SK-N-SH (cell line): Measurements from ENCODE around the gene ZNF613. TPM values are rescaled to one million over a fixed set of nuclear protein-coding genes. Genes with fewer than 3 reads are reported as not detected.

Experiments
- CTCF ChIA-PET: fragments of 300-600, 350-600 bp; formaldehyde crosslinking; extraction: SDS; loops from one replicate; lab custom pipeline; 2021; lab: Yijun Ruan, JAX
- POLR2A ChIA-PET: fragments of 350-600 bp; sonication (Branson Sonifier 250); formaldehyde crosslinking; extraction: SDS; loops from one replicate; lab custom pipeline; 2020; ENCODE audit warnings: antibody characterized with exemption, inconsistent platforms; lab: Yijun Ruan, JAX
- DNase-seq: peaks from one replicate; pipeline ENCODE4 v3.0.0; 2012
- H2AFZ ChIP-seq: fragments of 200-600 bp; sonication (generic); 2 replicates; pipeline ENCODE4 v1.8.1; 2016; ENCODE audit warnings: antibody characterized with exemption, mild to moderate bottlenecking, low read depth
- H3F3A ChIP-seq: fragments of 200-600 bp; sonication (generic); replicated peaks from 2 replicates; pipeline ENCODE3; 2016; ENCODE audit warnings: antibody characterized with exemption, mild to moderate bottlenecking; ENCODE audit not compliant: insufficient read depth
- H3K27ac ChIP-seq, 2 experiments: fragments of 200-500 bp in 1 of 2; fragments of 200-600 bp in 1 of 2; sonication (Bioruptor generic) in 1 of 2; sonication (generic), shearing (Covaris generic) in 1 of 2; 2 replicates each; pipeline versions ENCODE4 v1.5.1 to v1.6.1; 2014 to 2016; ENCODE audit warnings: low read depth in 2 of 2, inconsistent platforms in 1 of 2, low read length in 1 of 2, mild to moderate bottlenecking in 1 of 2, mixed read lengths in 1 of 2
- H3K27me3 ChIP-seq: fragments of 200-600 bp; sonication (generic), shearing (Covaris generic); 2 replicates; pipeline ENCODE4 v1.6.1; 2016; ENCODE audit warnings: mixed run types; ENCODE audit not compliant: insufficient read depth
- H3K36me3 ChIP-seq, 2 experiments: fragments of 200-500 bp in 1 of 2; fragments of 200-600 bp in 1 of 2; sonication (Bioruptor generic) in 1 of 2; sonication (generic) in 1 of 2; replicated peaks in 1 of 2; 2 replicates each; pipeline versions ENCODE3 to v1.5.1; 2014 to 2016; ENCODE audit warnings: low read length in 1 of 2, mild to moderate bottlenecking in 1 of 2; ENCODE audit not compliant: insufficient read depth in 2 of 2, control insufficient read depth in 1 of 2
- H3K4me1 ChIP-seq, 2 experiments: fragments of 200-500 bp in 1 of 2; fragments of 200-600 bp in 1 of 2; sonication (Bioruptor generic) in 1 of 2; sonication (generic), shearing (Covaris generic) in 1 of 2; 2 replicates each; pipeline versions ENCODE4 v1.5.1 to v1.6.1; 2014 to 2016; ENCODE audit warnings: low read depth in 1 of 2, low read length in 1 of 2, mixed run types in 1 of 2; ENCODE audit not compliant: insufficient read depth in 2 of 2, control insufficient read depth in 1 of 2
- H3K4me2 ChIP-seq: fragments of 200-600 bp; sonication (generic), shearing (Covaris generic); 2 replicates; pipeline ENCODE4 v1.6.1; 2017; ENCODE audit warnings: mixed run types
- H3K4me3 ChIP-seq, 2 experiments: fragments of 200-500 bp in 1 of 2; fragments of 200-600 bp in 1 of 2; sonication (Bioruptor generic) in 1 of 2; sonication (generic), shearing (Covaris generic) in 1 of 2; 2 replicates each; pipeline versions ENCODE4 v1.5.1 to v1.8.1; 2014 to 2016; ENCODE audit warnings: low read depth in 2 of 2, inconsistent platforms in 1 of 2, low read length in 1 of 2, mild to moderate bottlenecking in 1 of 2, mixed read lengths in 1 of 2, moderate library complexity in 1 of 2
- H3K79me2 ChIP-seq: fragments of 200-600 bp; sonication (generic); 2 replicates; pipeline ENCODE4 v1.8.1; 2017; ENCODE audit warnings: mild to moderate bottlenecking; ENCODE audit not compliant: insufficient read depth
- H3K9ac ChIP-seq: fragments of 200-600 bp; sonication (generic); 2 replicates; pipeline ENCODE4 v1.6.1; 2017; ENCODE audit warnings: mixed run types
- H3K9me2 ChIP-seq: fragments of 200-600 bp; sonication (generic); 2 replicates; pipeline ENCODE4 v1.6.1; 2017; ENCODE audit warnings: mixed run types
- H3K9me3 ChIP-seq: fragments of 200-600 bp; sonication (generic); 2 replicates; pipeline ENCODE4 v1.6.1; 2017; ENCODE audit warnings: mixed run types, mild to moderate bottlenecking, moderate library complexity
- H4K20me1 ChIP-seq: fragments of 200-600 bp; sonication (generic); 2 replicates; pipeline ENCODE4 v1.6.1; 2017; ENCODE audit warnings: mild to moderate bottlenecking, mixed run types; ENCODE audit not compliant: insufficient read depth
- CHD2 ChIP-seq: fragments of 150-350 bp; IDR thresholded peaks from 2 replicates; pipeline ENCODE4 v1.6.1; 2018; ENCODE audit warnings: low read length; ENCODE audit not compliant: partially characterized antibody
- FOXJ3 ChIP-seq: sonication (generic); formaldehyde crosslinking; IDR thresholded peaks from 2 replicates; pipeline ENCODE4 v1.5.1; 2020; ENCODE audit warnings: mild to moderate bottlenecking, missing genetic modification reagents
- GABPA ChIP-seq: IDR thresholded peaks from 2 replicates; pipeline ENCODE4 v1.4.0; 2012; ENCODE audit warnings: low read depth, mild to moderate bottlenecking
- MEF2A ChIP-seq: IDR thresholded peaks from 2 replicates; pipeline ENCODE4 v1.4.0; 2012; ENCODE audit warnings: low read depth, borderline replicate concordance
- MXI1 ChIP-seq: IDR thresholded peaks from 2 replicates; pipeline ENCODE4 v1.6.1; 2012; ENCODE audit warnings: mild to moderate bottlenecking, low read depth, low read length, improper control_type of control experiment
- NFIC ChIP-seq: IDR thresholded peaks from 2 replicates; pipeline ENCODE4 v1.4.0; 2012; ENCODE audit warnings: borderline replicate concordance
- RAD21 ChIP-seq: IDR thresholded peaks from 2 replicates; pipeline ENCODE4 v1.6.1; 2012; ENCODE audit warnings: mild to moderate bottlenecking, low read length
- SIN3A ChIP-seq: IDR thresholded peaks from 2 replicates; pipeline ENCODE4 v1.6.1; 2012; ENCODE audit warnings: low read depth, mild to moderate bottlenecking, low read length, moderate library complexity, borderline replicate concordance
- SMC3 ChIP-seq: IDR thresholded peaks from 2 replicates; pipeline ENCODE4 v1.6.1; 2012; ENCODE audit warnings: low read depth, low read length, improper control_type of control experiment
- TEAD4 ChIP-seq: IDR thresholded peaks from 2 replicates; pipeline ENCODE4 v1.4.0; 2012; ENCODE audit warnings: mild to moderate bottlenecking, borderline replicate concordance; ENCODE audit not compliant: insufficient read depth
- YY1 ChIP-seq: IDR thresholded peaks from 2 replicates; pipeline ENCODE4 v1.4.0; 2012; ENCODE audit warnings: low read depth, mild to moderate bottlenecking
- WGBS: methylation state at CpG from one replicate; pipeline ENCODE4 v1.1.6; 2017; ENCODE audit warnings: low lambda C conversion rate; 5-methylcytosine and 5-hydroxymethylcytosine counted together
- polyA plus RNA-seq, 3 experiments: library from polyadenylated mRNA; depleted of rRNA; stranded (reverse); fragments of >200 nt; gene quantifications; 2 replicates each; pipeline ENCODE4 v1.2.3, GENCODE V29; 2012
- TF ChIP-seq, protein P1 (sequence below): IDR thresholded peaks from 2 replicates; pipeline ENCODE4; 2012
- TF ChIP-seq, protein P2 (sequence below): IDR thresholded peaks from 2 replicates; pipeline ENCODE4 v1.4.0; 2012; ENCODE audit warnings: low read depth, borderline replicate concordance
- TF ChIP-seq, protein P3 (sequence below): IDR thresholded peaks from 2 replicates; pipeline ENCODE4 v1.4.0; 2012; ENCODE audit warnings: low read depth, borderline replicate concordance
- TF ChIP-seq, protein P4 (sequence below): IDR thresholded peaks from 2 replicates; pipeline ENCODE4 v1.6.1; 2012; ENCODE audit warnings: mild to moderate bottlenecking, low read depth, low read length, moderate library complexity

Gene ZNF613
- polyA plus RNA-seq, 1 of the 3 experiments (the other 2 are of a cell fraction), result 2.2 TPM

DNA sequence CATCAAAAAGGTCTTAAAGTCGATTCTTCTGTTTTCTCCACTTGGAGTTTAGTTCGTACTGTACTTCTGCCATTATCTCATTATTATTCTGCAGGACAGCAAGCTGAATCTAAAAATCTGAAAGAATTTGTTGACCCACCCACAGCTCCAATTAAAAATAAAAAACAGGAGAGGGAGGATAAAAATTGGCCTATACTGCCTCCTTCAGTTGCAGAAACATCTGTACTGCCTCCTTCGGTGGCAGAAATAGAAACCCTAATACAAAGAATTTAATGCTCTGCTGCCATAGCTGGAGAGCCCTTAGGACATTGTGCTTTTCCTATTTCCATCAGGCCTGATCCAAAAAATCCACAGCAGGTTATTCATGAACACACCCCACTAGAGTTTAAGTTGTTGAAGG lies 49.6 kb downstream of the ZNF613 start:
- Histone ChIP-seq H3K79me2 (peaks cover 68% of the 10 kb centered on the region), H3K27me3 (no peaks in the 10 kb centered on the region), H4K20me1 (no peaks in the 10 kb centered on the region), H3K4me3 (no peak overlapping the region), H3K4me1 (no peaks in the 10 kb centered on the region), H3K9ac (no peak overlapping the region), H3F3A (no peaks in the 10 kb centered on the region), H3K36me3 (peaks cover 19 to 63% of the 10 kb centered on the region in 2 experiments), H3K9me2 (no peaks in the 10 kb centered on the region), H3K9me3 (peaks cover 12% of the 10 kb centered on the region; the same call in 1 of the 2 replicates), H2AFZ (no peak overlapping the region), H3K4me2 (no peak overlapping the region), H3K27ac (no peak overlapping the region)
- ChIA-PET CTCF (interaction anchor here (0.6 kb wide), 1 partner anchor 1167 kb away, joined by 3 read pairs; no protein-coding TSS in a partner anchor), POLR2A (no interaction called here)
- 82% methylated on average over 3 of the region's 3 CpGs for WGBS
- TF ChIP-seq MEF2A, result no peak
- DNase-seq, result no peak

DNA sequence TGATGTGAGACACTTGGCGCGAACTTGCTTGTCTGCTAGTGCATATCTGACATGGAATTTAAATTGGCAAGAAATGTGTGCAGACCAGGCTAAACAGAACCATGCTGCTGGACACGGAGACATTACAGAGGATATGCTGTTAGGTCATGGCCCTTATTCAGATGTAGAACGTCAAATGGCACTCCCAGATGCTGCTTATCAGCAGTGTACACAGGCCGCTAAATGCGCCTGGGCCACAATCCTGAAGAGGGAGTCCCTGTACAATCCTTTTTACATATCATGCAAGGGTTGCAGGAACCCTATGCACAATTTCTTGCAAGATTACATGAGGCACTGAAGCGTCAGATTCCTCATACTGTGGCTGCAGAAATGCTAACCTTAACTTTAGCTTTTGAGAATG lies 50.1 kb downstream of the ZNF613 start:
- Histone ChIP-seq H3F3A (no peaks in the 10 kb centered on the region), H3K9me3 (peaks cover 11% of the 10 kb centered on the region; the same call in 1 of the 2 replicates), H3K9me2 (no peaks in the 10 kb centered on the region), H4K20me1 (no peaks in the 10 kb centered on the region), H2AFZ (no peak overlapping the region), H3K9ac (no peak overlapping the region), H3K4me1 (no peaks in the 10 kb centered on the region), H3K27ac (no peak overlapping the region), H3K4me2 (no peak overlapping the region), H3K27me3 (no peaks in the 10 kb centered on the region), H3K36me3 (peaks cover 17 to 62% of the 10 kb centered on the region in 2 experiments), H3K79me2 (peaks cover 73% of the 10 kb centered on the region), H3K4me3 (no peak overlapping the region)
- ChIA-PET CTCF (no interaction called here), POLR2A (no interaction called here)
- TF ChIP-seq, protein P1, sequence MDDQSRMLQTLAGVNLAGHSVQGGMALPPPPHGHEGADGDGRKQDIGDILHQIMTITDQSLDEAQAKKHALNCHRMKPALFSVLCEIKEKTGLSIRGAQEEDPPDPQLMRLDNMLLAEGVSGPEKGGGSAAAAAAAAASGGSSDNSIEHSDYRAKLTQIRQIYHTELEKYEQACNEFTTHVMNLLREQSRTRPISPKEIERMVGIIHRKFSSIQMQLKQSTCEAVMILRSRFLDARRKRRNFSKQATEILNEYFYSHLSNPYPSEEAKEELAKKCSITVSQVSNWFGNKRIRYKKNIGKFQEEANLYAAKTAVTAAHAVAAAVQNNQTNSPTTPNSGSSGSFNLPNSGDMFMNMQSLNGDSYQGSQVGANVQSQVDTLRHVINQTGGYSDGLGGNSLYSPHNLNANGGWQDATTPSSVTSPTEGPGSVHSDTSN, result no peak
- TF ChIP-seq SMC3 (no peak), SIN3A (no peak), CHD2 (no peak), TEAD4 (no peak)
- TF ChIP-seq, protein P2, sequence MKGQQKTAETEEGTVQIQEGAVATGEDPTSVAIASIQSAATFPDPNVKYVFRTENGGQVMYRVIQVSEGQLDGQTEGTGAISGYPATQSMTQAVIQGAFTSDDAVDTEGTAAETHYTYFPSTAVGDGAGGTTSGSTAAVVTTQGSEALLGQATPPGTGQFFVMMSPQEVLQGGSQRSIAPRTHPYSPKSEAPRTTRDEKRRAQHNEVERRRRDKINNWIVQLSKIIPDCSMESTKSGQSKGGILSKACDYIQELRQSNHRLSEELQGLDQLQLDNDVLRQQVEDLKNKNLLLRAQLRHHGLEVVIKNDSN, result no peak
- no peak for DNase-seq
- WGBS, result 82% methylated on average over 7 of the region's 7 CpGs

DNA sequence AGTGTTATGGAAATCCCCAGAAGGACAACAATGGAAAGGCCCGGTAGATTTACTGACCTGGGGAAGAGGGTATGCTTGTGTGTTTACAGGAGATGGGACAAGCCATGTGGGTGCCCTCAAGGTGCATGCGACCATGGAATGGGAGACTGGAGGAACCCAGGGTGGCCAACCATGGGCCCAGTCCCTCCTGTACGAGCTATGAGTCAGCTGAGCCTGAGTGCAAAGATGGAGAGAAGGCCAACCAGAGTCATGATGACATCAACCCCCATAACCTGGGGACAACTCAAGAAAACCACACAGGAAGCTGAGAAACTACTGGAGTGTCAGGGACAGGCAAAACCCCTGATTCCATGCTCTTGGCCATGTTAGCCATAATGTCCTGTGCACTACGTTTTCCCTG lies 51.6 kb downstream of the ZNF613 start:
- no peak for DNase-seq
- WGBS, result 83% methylated on average over 4 of the region's 4 CpGs
- Histone ChIP-seq H3K9me2 (no peaks in the 10 kb centered on the region), H2AFZ (no peak overlapping the region), H3K4me3 (no peak overlapping the region; a peak in 1 of 4 replicates), H3F3A (no peaks in the 10 kb centered on the region), H3K4me1 (no peaks in the 10 kb centered on the region), H3K9ac (no peak overlapping the region), H3K79me2 (peaks cover 82% of the 10 kb centered on the region), H3K9me3 (peaks cover 9% of the 10 kb centered on the region; the same call in 1 of the 2 replicates), H3K36me3 (peaks cover 8 to 53% of the 10 kb centered on the region in 2 experiments), H3K4me2 (no peak overlapping the region), H3K27me3 (no peaks in the 10 kb centered on the region), H4K20me1 (no peaks in the 10 kb centered on the region), H3K27ac (no peak overlapping the region)
- CTCF ChIA-PET, result no interaction called here
- TF ChIP-seq SIN3A, result no peak
- TF ChIP-seq YY1, result no peak
- TF ChIP-seq, protein P3, sequence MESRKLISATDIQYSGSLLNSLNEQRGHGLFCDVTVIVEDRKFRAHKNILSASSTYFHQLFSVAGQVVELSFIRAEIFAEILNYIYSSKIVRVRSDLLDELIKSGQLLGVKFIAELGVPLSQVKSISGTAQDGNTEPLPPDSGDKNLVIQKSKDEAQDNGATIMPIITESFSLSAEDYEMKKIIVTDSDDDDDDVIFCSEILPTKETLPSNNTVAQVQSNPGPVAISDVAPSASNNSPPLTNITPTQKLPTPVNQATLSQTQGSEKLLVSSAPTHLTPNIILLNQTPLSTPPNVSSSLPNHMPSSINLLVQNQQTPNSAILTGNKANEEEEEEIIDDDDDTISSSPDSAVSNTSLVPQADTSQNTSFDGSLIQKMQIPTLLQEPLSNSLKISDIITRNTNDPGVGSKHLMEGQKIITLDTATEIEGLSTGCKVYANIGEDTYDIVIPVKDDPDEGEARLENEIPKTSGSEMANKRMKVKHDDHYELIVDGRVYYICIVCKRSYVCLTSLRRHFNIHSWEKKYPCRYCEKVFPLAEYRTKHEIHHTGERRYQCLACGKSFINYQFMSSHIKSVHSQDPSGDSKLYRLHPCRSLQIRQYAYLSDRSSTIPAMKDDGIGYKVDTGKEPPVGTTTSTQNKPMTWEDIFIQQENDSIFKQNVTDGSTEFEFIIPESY, result no peak
- TF ChIP-seq RAD21, result no peak
- no peak for TF ChIP-seq GABPA
- TF ChIP-seq FOXJ3 (CRISPR knock-in tag), result no peak
- TF ChIP-seq TEAD4, result no peak
- TF ChIP-seq, protein P4, sequence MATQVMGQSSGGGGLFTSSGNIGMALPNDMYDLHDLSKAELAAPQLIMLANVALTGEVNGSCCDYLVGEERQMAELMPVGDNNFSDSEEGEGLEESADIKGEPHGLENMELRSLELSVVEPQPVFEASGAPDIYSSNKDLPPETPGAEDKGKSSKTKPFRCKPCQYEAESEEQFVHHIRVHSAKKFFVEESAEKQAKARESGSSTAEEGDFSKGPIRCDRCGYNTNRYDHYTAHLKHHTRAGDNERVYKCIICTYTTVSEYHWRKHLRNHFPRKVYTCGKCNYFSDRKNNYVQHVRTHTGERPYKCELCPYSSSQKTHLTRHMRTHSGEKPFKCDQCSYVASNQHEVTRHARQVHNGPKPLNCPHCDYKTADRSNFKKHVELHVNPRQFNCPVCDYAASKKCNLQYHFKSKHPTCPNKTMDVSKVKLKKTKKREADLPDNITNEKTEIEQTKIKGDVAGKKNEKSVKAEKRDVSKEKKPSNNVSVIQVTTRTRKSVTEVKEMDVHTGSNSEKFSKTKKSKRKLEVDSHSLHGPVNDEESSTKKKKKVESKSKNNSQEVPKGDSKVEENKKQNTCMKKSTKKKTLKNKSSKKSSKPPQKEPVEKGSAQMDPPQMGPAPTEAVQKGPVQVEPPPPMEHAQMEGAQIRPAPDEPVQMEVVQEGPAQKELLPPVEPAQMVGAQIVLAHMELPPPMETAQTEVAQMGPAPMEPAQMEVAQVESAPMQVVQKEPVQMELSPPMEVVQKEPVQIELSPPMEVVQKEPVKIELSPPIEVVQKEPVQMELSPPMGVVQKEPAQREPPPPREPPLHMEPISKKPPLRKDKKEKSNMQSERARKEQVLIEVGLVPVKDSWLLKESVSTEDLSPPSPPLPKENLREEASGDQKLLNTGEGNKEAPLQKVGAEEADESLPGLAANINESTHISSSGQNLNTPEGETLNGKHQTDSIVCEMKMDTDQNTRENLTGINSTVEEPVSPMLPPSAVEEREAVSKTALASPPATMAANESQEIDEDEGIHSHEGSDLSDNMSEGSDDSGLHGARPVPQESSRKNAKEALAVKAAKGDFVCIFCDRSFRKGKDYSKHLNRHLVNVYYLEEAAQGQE, result no peak
- no peak for TF ChIP-seq MXI1
- no peak for TF ChIP-seq NFIC
- POLR2A ChIA-PET, result no interaction called here
